GM19452 (cell line): ENCODE data around the gene MPG.
"Not testable (repeated sequence)": the region's sequence is repeated elsewhere in the genome, so short reads cannot be mapped to it uniquely, and the experiment has no call there.

Experiments used
- ATAC-seq: cut with Tn5 transposase; IDR thresholded peaks from one replicate; pipeline ENCODE4 v1.9.1; 2021; ENCODE audit not compliant: unreplicated experiment

MPG gene

DNA sequence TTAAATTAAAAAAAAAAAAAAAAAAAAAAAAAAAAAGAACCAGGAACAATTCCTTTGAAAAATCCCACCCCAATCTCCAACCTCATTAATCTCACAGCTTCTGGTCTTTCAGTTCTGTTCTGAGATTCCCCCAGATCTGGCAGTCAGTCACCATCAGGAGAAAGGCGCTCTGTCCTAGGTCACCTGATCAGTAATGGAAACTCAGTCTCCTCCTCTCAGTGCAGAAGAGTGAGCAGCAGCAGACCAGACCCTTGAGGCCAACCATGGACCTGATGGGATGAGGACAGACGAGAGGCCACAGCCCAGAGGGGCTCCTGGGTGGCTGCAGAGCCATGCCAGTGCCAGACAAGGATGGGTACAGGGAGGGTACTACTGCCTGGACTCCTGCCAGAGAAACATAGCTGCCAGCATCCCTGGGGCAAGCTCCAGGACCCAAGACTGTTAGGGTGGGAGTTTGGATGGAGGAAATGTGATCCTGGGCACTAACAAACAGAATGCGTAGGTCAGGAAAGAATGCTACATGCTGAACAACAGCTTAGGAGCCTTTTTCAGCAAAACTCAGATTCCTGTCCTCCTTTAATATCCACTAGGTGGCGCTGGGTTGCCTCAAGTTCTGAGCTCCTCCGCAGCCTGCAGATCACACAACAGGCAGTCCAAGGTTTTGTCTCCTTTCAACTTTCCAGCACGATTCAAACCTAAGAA is 28.7 kb downstream of the MPG start:
- ATAC-seq: no peak

GRCh38 chr16:112153-112840 is 34.3 kb downstream of the MPG start:
- ATAC-seq: no peak

DNA sequence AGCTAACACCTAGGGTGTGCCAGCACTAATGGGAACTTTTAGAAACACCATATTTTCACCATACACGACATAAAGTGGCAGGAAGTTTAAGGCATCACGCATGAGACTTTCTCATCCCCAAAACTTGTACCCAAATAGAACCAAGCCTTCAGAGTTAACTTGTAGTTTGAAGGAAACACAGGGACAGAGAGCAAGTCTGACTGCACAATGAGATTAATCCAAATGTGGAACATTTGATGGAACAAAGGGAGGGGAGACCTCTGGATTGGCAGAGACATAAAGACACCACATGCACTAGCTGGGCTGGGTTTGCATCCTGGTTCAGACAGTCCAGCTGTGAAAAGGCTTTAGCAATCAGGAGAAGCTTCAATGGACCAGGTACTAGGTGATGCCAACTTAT is 36.3 kb downstream of the MPG start:
- ATAC-seq: no peak

GRCh38 chr16:116015-116414 is 38.0 kb downstream of the MPG start:
- ATAC-seq: no peak

GRCh38 chr16:117379-118365 is 39.6 kb downstream of the MPG start:
- no peak for ATAC-seq

DNA sequence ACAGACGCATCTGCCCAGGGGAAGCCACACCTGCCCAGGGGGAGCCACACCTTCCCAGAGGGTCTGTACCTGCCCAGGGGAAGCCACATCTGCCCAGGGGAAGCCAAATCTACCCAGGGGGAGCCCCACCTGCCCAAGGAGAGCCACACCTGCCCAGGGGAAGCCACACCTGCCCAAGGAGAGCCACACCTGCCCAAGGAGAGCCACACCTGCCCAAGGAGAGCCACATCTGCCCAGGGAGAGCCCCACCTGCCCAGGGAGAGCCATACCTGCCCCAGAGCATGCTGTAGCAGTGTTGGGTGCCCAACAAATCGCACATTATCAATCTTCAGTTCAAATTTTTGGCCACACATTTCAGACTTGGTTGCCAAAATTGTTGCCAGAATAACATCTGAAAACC is 40.8 kb downstream of the MPG start:
- no peak for ATAC-seq

- no peak for ATAC-seq
These were observed 41.3 kb downstream of the MPG start for GRCh38 chr16:119295-119694.

DNA sequence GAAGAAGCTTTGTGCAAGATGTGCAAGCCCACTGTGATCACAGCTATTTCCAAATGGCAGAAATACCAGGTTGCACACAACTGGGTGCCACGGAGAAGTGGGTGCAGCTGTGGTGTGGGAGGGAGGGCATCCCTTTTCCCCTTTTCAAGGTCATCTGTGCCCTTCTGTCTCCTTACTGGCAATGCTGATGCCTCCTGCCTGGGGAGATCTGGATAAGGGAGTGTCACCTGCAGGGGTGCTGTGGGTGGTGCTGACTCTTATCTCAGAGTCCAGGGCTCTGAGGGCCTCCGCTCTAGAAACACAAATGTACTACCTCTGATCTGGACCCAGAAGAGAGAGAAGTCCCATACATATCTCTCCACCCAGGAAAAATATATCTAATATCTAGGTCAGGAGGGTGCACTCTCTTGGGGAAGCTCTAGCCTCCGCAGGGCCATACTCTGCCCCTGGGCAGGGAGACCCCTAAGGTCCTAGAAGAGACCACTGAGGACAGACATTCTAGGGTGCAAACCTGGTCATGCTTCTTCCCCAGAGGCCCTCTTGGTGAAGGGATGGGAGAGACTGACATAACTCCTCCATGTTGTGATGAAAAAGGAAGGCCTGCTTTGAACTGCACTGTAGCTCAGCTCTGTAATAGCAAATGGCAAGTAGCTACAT is 41.9 kb downstream of the MPG start:
- ATAC-seq: no peak

DNA sequence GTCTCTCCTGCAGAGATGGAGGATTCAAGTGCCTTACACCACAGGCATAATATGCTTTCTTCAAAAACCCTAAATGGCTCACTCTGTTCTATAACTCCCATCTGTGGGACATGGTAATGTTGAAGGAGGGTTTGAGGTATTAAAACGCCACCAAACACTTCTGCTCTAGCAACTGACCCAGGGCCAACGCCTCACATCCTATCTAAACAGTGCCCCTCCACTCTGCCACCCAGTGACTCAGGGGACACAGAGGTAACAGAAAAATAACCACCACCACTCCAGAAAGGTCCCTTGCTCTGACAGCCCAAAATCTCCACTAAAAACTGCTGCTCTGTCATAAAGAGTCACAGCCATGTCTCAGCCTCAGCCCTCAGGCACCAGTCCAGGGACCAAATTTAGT is 42.7 kb downstream of the MPG start:
- no peak for ATAC-seq

DNA sequence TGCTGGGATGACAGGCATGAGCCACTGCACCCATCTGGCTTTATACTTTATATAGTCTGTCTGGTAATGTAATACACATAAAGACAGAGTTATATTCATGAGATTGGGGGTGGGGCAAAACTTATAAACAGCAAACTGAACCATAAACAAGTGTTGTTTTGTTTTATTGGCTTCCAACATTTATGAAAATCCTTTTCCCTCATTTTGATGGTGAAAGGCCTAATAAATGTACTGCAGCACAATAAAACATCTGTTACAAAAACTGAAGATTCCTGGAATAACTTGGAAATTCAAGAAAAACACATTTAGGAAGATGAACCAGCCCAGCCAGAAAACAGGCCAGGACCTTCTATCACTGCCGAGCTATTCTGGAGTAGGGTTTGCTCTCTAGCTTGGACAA is 44.3 kb downstream of the MPG start:
- ATAC-seq: no peak

DNA sequence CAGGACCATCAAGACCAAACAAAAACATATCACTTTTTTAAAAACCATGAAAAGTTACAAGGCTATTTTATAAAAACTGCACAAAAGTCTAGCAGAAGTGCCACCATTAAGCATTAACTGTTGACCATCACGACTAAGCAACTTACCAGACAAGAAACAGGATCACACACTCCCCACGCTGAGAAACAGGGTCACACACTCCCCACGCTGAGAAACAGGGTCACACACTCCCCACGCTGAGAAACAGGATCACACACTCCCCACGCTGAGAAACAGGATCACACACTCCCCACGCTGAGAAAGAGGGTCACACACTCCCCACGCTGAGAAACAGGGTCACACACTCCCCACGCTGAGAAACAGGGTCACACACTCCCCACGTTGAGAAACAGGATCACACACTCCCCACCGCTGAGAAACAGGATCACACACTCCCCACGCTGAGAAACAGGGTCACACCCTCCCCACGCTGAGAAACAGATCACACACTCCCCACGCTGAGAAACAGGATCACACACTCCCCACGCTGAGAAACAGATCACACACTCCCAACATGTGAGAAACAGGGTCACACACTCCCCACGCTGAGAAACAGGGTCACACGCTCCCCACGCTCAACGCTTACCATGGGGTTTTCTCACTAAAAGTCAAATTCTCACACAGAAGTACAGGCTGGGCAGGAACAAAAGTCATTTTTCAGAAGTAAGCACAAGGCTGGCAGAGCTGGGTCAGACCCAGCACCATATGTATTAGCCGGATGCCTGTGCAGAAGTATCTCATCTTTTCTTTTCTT is 45.7 kb downstream of the MPG start:
- ATAC-seq: not testable (repeated sequence)

GRCh38 chr16:125011-125410 is 47.0 kb downstream of the MPG start:
- no peak for ATAC-seq

- no peak for ATAC-seq
These were observed 51.0 kb downstream of the MPG start for GRCh38 chr16:129075-129474.

- no peak for ATAC-seq
These were observed 52.6 kb downstream of the MPG start for GRCh38 chr16:130533-131173.

DNA sequence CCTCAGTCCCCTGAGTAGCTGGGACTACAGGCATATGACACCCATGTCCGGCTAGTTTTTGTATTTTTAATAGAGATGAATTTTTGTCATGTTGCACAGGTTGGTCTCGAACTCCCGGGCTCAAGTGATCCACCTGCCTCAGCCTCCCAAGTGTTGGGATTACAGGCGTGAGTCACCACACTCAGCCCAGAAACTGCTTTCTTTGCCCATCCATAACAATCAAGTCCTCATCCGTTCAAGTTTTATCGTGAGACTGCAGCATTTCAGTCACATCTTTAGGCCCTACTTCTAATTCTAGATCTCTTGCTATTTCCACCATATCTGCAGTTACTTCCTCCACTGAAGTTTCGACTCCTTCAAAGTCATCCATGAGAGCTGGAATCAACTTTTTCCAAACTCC is 54.1 kb downstream of the MPG start:
- no peak for ATAC-seq

DNA sequence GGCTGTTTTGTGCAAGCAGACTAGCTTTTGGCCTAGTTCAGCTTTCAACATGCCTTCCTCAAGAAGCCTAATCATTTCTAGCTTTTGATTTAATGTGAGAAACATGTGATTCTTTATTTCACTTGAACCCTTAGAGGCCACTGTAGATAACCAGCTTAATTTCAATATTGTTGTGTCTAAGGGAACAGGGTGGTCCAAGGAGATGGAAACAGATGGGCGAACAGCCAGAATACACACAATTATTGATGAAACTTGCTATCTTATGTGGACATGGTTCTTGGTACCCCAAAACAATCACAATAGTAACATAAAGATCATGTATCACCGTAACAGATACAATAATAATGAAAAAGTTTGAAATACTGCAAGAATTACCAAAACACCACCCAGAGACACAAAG is 55.7 kb downstream of the MPG start:
- no peak for ATAC-seq
